Measurements from ENCODE around the gene COX7B.

The COX7B gene

GRCh38 chrX:77922787-77923186 lies 23.5 kb downstream of the COX7B start:
- DNase-seq (ENCODE audit: low read depth), result no peak
- no peak for TF ChIP-seq POLR2A (IDR thresholded peaks at IDR 0.05; ENCODE audit: extremely low read depth, insufficient read length)
- no peak for TF ChIP-seq MYC (IDR thresholded peaks at IDR 0.05; ENCODE audit: low read depth, low read length)
- no peak for TF ChIP-seq MAX (IDR thresholded peaks at IDR 0.05; ENCODE audit: low read depth, low read length)
- no peak for TF ChIP-seq CTCF (IDR thresholded peaks at IDR 0.05; ENCODE audit: low read depth, low read length)
- H3K4me3 ChIP-seq (ENCODE audit: low read depth, low read length), result no peak overlapping the region

- no peak overlapping the region for H3K4me3 ChIP-seq (ENCODE audit: low read depth, low read length)
- TF ChIP-seq MYC (IDR thresholded peaks at IDR 0.05; ENCODE audit: low read depth, low read length) (no peak), MAX (IDR thresholded peaks at IDR 0.05; ENCODE audit: low read depth, low read length) (no peak), POLR2A (IDR thresholded peaks at IDR 0.05; ENCODE audit: extremely low read depth, insufficient read length) (no peak), CTCF (IDR thresholded peaks at IDR 0.05; ENCODE audit: low read depth, low read length) (no peak)
- no peak for DNase-seq (ENCODE audit: low read depth)
Observed at GRCh38 chrX:77924320-77924859, 25.1 kb downstream of the COX7B start.

- no peak for TF ChIP-seq POLR2A (IDR thresholded peaks at IDR 0.05; ENCODE audit: extremely low read depth, insufficient read length)
- no peak for TF ChIP-seq CTCF (IDR thresholded peaks at IDR 0.05; ENCODE audit: low read depth, low read length)
- TF ChIP-seq MAX (IDR thresholded peaks at IDR 0.05; ENCODE audit: low read depth, low read length), result no peak
- no peak for TF ChIP-seq MYC (IDR thresholded peaks at IDR 0.05; ENCODE audit: low read depth, low read length)
- no peak for DNase-seq (ENCODE audit: low read depth)
- no peak overlapping the region for H3K4me3 ChIP-seq (ENCODE audit: low read depth, low read length)
Observed at GRCh38 chrX:77925764-77926163, 26.5 kb downstream of the COX7B start.

GRCh38 chrX:77930581-77930980 lies 31.3 kb downstream of the COX7B start:
- DNase-seq (ENCODE audit: low read depth), result no peak
- no peak overlapping the region for H3K4me3 ChIP-seq (ENCODE audit: low read depth, low read length)
- TF ChIP-seq MAX (IDR thresholded peaks at IDR 0.05; ENCODE audit: low read depth, low read length) (no peak), POLR2A (IDR thresholded peaks at IDR 0.05; ENCODE audit: extremely low read depth, insufficient read length) (no peak), CTCF (IDR thresholded peaks at IDR 0.05; ENCODE audit: low read depth, low read length) (no peak), MYC (IDR thresholded peaks at IDR 0.05; ENCODE audit: low read depth, low read length) (no peak)

- no peak for TF ChIP-seq MAX (IDR thresholded peaks at IDR 0.05; ENCODE audit: low read depth, low read length)
- no peak for TF ChIP-seq POLR2A (IDR thresholded peaks at IDR 0.05; ENCODE audit: extremely low read depth, insufficient read length)
- TF ChIP-seq MYC (IDR thresholded peaks at IDR 0.05; ENCODE audit: low read depth, low read length), result no peak
- TF ChIP-seq CTCF (IDR thresholded peaks at IDR 0.05; ENCODE audit: low read depth, low read length), result no peak
- H3K4me3 ChIP-seq (ENCODE audit: low read depth, low read length), result no peak overlapping the region
- DNase-seq (ENCODE audit: low read depth), result no peak
Observed at GRCh38 chrX:77935886-77936285, 36.6 kb downstream of the COX7B start.
